Endothelial cell of umbilical vein (primary cell): ENCODE results near the gene LYRM4. TPM values are rescaled to one million over a fixed set of nuclear protein-coding genes. Genes with fewer than 3 reads are reported as not detected.

Source experiments
- BruUV-seq: library from RNA; stranded (reverse); fragments of 400-500 nt; replicated peaks from 2 replicates; lab custom pipeline; 2021; lab: Mats Ljungman, UMichigan
- CTCF ChIA-PET: fragments of 300-600, 350-600 bp; sonication (Branson Sonifier 250); formaldehyde crosslinking; loops from one replicate; lab custom pipeline; 2021; ENCODE audit warnings: antibody characterized with exemption, inconsistent platforms; lab: Charles Lee
- POLR2A ChIA-PET: fragments of 300-600, 350-600 bp; sonication (Branson Sonifier 250); formaldehyde crosslinking; loops from one replicate; lab custom pipeline; 2021; ENCODE audit warnings: antibody characterized with exemption, inconsistent platforms; lab: Charles Lee
- DNase-seq: peaks from one replicate; pipeline ENCODE4 v3.0.0-alpha.2; 2011; ENCODE audit warnings: low read depth, low spot score
- FAIRE-seq: peaks from 2 replicates; lab custom pipeline; 2011; peaks lifted over from hg19 to GRCh38; lab: Jason Lieb, UNC
- H2AFZ ChIP-seq: 2 replicates; pipeline ENCODE4 v1.6.0; 2012; ENCODE audit warnings: low read depth, low read length, control low read depth, inconsistent platforms
- H3K27ac ChIP-seq: 2 replicates; pipeline ENCODE4 v1.5.1; 2011; ENCODE audit warnings: low read depth, mild to moderate bottlenecking, control low read depth, low read length, moderate library complexity; ENCODE audit not compliant: insufficient read depth
- H3K27me3 ChIP-seq, 2 experiments: 2 replicates each; pipeline versions ENCODE4 v1.6.0 to v1.6.1; 2011; ENCODE audit warnings: low read length in 2 of 2, mixed read lengths in 1 of 2; ENCODE audit not compliant: control insufficient read depth in 2 of 2, insufficient read depth in 2 of 2
- H3K36me3 ChIP-seq, 2 experiments: 2 replicates in 1 of 2; 3 replicates in 1 of 2; pipeline ENCODE4 v1.5.1; 2011; ENCODE audit warnings: low read length in 2 of 2, mild to moderate bottlenecking in 1 of 2, moderate library complexity in 1 of 2; ENCODE audit not compliant: control insufficient read depth in 2 of 2, insufficient read depth in 2 of 2; ENCODE audit errors: extremely low read depth in 1 of 2
- H3K4me1 ChIP-seq: 3 replicates; pipeline ENCODE4 v1.5.1; 2011; ENCODE audit warnings: mild to moderate bottlenecking, low read length; ENCODE audit not compliant: control insufficient read depth, insufficient read depth; ENCODE audit errors: extremely low read depth
- H3K4me2 ChIP-seq: 2 replicates; pipeline ENCODE4 v1.6.1; 2011; ENCODE audit warnings: low read length, control low read depth, mixed read lengths; ENCODE audit not compliant: insufficient read depth
- H3K4me3 ChIP-seq, 3 experiments: fragments of 200-600 bp in 1 of 3; sonication (generic), shearing (Covaris generic) in 1 of 3; replicated peaks in 1 of 3; 2 replicates each; pipeline ENCODE4 v1.5.1; 2011 to 2016; ENCODE audit warnings: control low read depth in 3 of 3, low read length in 3 of 3, mild to moderate bottlenecking in 2 of 3, inconsistent platforms in 1 of 3, low read depth in 1 of 3, moderate library complexity in 1 of 3; ENCODE audit not compliant: insufficient read depth in 1 of 3
- H3K79me2 ChIP-seq: 2 replicates; pipeline ENCODE4 v1.6.0; 2012; ENCODE audit warnings: low read length, inconsistent platforms; ENCODE audit not compliant: control insufficient read depth, insufficient read depth
- H3K9ac ChIP-seq: replicated peaks from 2 replicates; pipeline ENCODE3; 2011; ENCODE audit warnings: low read length, control low read depth; ENCODE audit not compliant: insufficient read depth; ENCODE audit errors: extremely low read depth
- H3K9me1 ChIP-seq: replicated peaks from 3 replicates; pipeline ENCODE4 v1.6.0; 2011; ENCODE audit warnings: mild to moderate bottlenecking, low read length; ENCODE audit not compliant: control insufficient read depth, insufficient read depth; ENCODE audit errors: extremely low read depth
- H3K9me3 ChIP-seq: replicated peaks from 2 replicates; pipeline ENCODE4 v1.5.1; 2012; ENCODE audit warnings: low read length, inconsistent platforms; ENCODE audit not compliant: control insufficient read depth, insufficient read depth
- H4K20me1 ChIP-seq: replicated peaks from 2 replicates; pipeline ENCODE3; 2011; ENCODE audit warnings: mild to moderate bottlenecking, low read length; ENCODE audit not compliant: control insufficient read depth, insufficient read depth; ENCODE audit errors: extremely low read depth
- CTCF ChIP-seq, 2 donors: IDR thresholded peaks; 1 replicate in 1 of 2; 2 replicates in 1 of 2; pipeline ENCODE4 v1.5.1; 2011; ENCODE audit warnings: low read length in 2 of 2, mild to moderate bottlenecking in 2 of 2, moderate library complexity in 2 of 2, control low read depth in 1 of 2, inconsistent platforms in 1 of 2, low read depth in 1 of 2; ENCODE audit not compliant: insufficient read depth in 1 of 2; ENCODE audit errors: extremely low read depth in 1 of 2
- EZH2 ChIP-seq: IDR thresholded peaks from 2 replicates; pipeline ENCODE4 v1.6.1; 2012; ENCODE audit warnings: borderline replicate concordance, low read depth, mild to moderate bottlenecking, moderate library complexity, low read length, inconsistent platforms; ENCODE audit not compliant: severe bottlenecking
- FOS ChIP-seq: IDR thresholded peaks from 2 replicates; pipeline ENCODE4 v1.6.1; 2011; ENCODE audit warnings: mild to moderate bottlenecking, low read length, moderate library complexity, borderline replicate concordance; ENCODE audit not compliant: insufficient read depth
- GATA2 ChIP-seq: IDR thresholded peaks from 2 replicates; pipeline ENCODE4 v1.7.0; 2011; ENCODE audit warnings: low read depth, mild to moderate bottlenecking, moderate library complexity, mixed read lengths, low read length; ENCODE audit not compliant: insufficient read length, insufficient read depth
- JUN ChIP-seq: IDR thresholded peaks from 2 replicates; pipeline ENCODE4 v1.6.1; 2011; ENCODE audit warnings: borderline replicate concordance, low read depth; ENCODE audit not compliant: insufficient read length, insufficient read depth
- MAX ChIP-seq: IDR thresholded peaks from 2 replicates; pipeline ENCODE4 v1.6.1; 2011; ENCODE audit not compliant: insufficient read depth, insufficient read length
- MYC ChIP-seq: IDR thresholded peaks from one replicate; pipeline ENCODE4 v1.6.1; 2011; ENCODE audit warnings: mild to moderate bottlenecking, low read depth, low read length
- POLR2A ChIP-seq: IDR thresholded peaks from 2 replicates; pipeline ENCODE4 v1.6.1; 2012; ENCODE audit warnings: low read depth, mild to moderate bottlenecking, control low read depth, low read length
- POLR2AphosphoS5 ChIP-seq: IDR thresholded peaks from 2 replicates; pipeline ENCODE4 v1.6.1; 2012; ENCODE audit warnings: low read depth, mild to moderate bottlenecking, control low read depth, low read length, moderate library complexity; ENCODE audit not compliant: insufficient read depth
- dilution Hi-C: fragments of 300-500 bp; cut with MboI; formaldehyde crosslinking; loops from one replicate; pipeline ENCODE4 v1.15.0; 2019; ENCODE audit warnings: low sequenced_read_pairs; ENCODE audit not compliant: extremely low pct_ligation_motif_present
- intact Hi-C: fragments of 100-400 bp; cut with micrococcal nuclease; formaldehyde crosslinking; loops from one replicate; pipeline ENCODE4 v1.10.0; 2022
- polyA plus RNA-seq, 4 experiments: library from polyadenylated mRNA; depleted of rRNA in 3 of 4; stranded (reverse) in 3 of 4; unstranded in 1 of 4; fragments of >200 nt; gene quantifications; 2 replicates each; pipeline versions ENCODE4 v1.2.1 to v1.2.3, GENCODE V29; 2011 to 2012; ENCODE audit warnings: missing spikeins in 1 of 4
- total RNA-seq: library from RNA; stranded (reverse); gene quantifications from 2 replicates; pipeline ENCODE4 v1.2.3, GENCODE V29; 2021

Gene LYRM4
- total and polyA plus RNA-seq, 2 donors (not counting 3 experiments of a cell fraction or from before 2014, with no cell fraction given) = 39.5 to 44.0 TPM

GRCh38 chr6:5082487-5083306 is 178.1 kb downstream of the LYRM4 start:
- TF ChIP-seq GATA2 (no peak), EZH2 (no peak), JUN (no peak), POLR2AphosphoS5 (no peak), FOS (no peak), MYC (no peak), MAX (no peak), CTCF (IDR thresholded peaks at IDR 0.05; ENCODE audit: extremely low read depth in 1 of 2, insufficient read depth in 1 of 2, low read depth in 1 of 2, low read length in 2 of 2) (no peak), POLR2A (no peak)
- H3K4me3 ChIP-seq = no peak overlapping the region
- H4K20me1 ChIP-seq = no peaks in the 10 kb centered on the region
- dilution Hi-C loops = no loop called here
- ChIA-PET POLR2A (no interaction called here), CTCF (interaction anchor here (0.6 to 2.3 kb wide), 2 partner anchors 25 to 61 kb away, joined by 4 to 7 read pairs; no protein-coding TSS in a partner anchor)
- H3K36me3 ChIP-seq = no peaks in the 10 kb centered on the region
- H3K4me1 ChIP-seq = peaks cover 12% of the 10 kb centered on the region
- FAIRE-seq = no peak
- no peaks in the 10 kb centered on the region for H3K9me3 ChIP-seq
- H3K79me2 ChIP-seq = no peaks in the 10 kb centered on the region
- DNase-seq = no peak
- BruUV-seq = no TSS peak
- H3K27ac ChIP-seq = no peak overlapping the region
- peaks cover 6 to 16% of the 10 kb centered on the region in 2 experiments for H3K27me3 ChIP-seq
- no peak overlapping the region for H2AFZ ChIP-seq
- H3K9ac ChIP-seq = no peak overlapping the region
- intact Hi-C loops = no loop called here
- no peak overlapping the region for H3K4me2 ChIP-seq
- no peaks in the 10 kb centered on the region for H3K9me1 ChIP-seq
